ENCODE measurements around the gene CASS4. TPM values are rescaled to one million over a fixed set of nuclear protein-coding genes. Genes with fewer than 3 reads are reported as not detected.

CASS4 gene
- total and polyA plus RNA-seq, 2 donors (not counting 3 experiments of a cell fraction or from before 2014, with no cell fraction given) = not detected

DNA sequence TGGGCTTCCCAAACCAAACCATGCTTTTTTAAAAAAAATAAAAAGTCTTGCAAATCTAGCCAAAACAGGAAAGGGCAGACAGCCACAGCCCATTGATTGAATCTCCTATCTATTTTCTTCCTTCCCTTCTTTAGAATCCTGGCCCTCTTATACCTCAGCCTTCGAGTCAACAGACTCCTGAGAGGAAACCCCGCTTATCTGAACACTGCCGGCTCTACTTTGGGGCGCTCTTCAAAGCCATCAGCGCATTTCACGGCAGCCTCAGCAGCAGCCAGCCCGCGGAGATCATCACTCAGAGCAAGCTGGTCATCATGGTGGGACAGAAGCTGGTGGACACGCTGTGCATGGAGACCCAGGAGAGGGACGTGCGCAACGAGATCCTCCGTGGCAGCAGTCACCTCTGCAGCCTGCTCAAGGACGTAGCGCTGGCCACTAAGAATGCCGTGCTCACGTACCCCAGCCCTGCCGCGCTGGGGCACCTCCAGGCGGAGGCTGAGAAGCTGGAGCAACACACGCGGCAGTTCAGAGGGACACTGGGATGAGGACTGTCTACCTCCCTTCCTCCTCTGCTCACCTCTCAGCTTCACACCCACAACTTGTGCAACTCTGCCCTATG is 46.3 kb downstream of the CASS4 start:
- TF ChIP-seq FOS (IDR thresholded peaks at IDR 0.05; ENCODE audit: borderline replicate concordance, insufficient read depth, low read length) = no peak
- no peak for TF ChIP-seq EZH2 (IDR thresholded peaks at IDR 0.05; ENCODE audit: borderline replicate concordance, low read depth, low read length, severe bottlenecking)
- no peak for TF ChIP-seq GATA2 (IDR thresholded peaks at IDR 0.05; ENCODE audit: insufficient read depth, insufficient read length, low read depth, low read length)
- TF ChIP-seq, protein P1, sequence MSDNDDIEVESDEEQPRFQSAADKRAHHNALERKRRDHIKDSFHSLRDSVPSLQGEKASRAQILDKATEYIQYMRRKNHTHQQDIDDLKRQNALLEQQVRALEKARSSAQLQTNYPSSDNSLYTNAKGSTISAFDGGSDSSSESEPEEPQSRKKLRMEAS (IDR thresholded peaks at IDR 0.05; ENCODE audit: insufficient read depth, insufficient read length) = no peak
- no peak for TF ChIP-seq JUN (IDR thresholded peaks at IDR 0.05; ENCODE audit: borderline replicate concordance, insufficient read depth, insufficient read length, low read depth)
- no peak for TF ChIP-seq MYC (IDR thresholded peaks at IDR 0.05; ENCODE audit: low read depth, low read length)
- no peak for TF ChIP-seq POLR2AphosphoS5 (IDR thresholded peaks at IDR 0.05; ENCODE audit: insufficient read depth, low read depth, low read length)
- TF ChIP-seq, protein P2, sequence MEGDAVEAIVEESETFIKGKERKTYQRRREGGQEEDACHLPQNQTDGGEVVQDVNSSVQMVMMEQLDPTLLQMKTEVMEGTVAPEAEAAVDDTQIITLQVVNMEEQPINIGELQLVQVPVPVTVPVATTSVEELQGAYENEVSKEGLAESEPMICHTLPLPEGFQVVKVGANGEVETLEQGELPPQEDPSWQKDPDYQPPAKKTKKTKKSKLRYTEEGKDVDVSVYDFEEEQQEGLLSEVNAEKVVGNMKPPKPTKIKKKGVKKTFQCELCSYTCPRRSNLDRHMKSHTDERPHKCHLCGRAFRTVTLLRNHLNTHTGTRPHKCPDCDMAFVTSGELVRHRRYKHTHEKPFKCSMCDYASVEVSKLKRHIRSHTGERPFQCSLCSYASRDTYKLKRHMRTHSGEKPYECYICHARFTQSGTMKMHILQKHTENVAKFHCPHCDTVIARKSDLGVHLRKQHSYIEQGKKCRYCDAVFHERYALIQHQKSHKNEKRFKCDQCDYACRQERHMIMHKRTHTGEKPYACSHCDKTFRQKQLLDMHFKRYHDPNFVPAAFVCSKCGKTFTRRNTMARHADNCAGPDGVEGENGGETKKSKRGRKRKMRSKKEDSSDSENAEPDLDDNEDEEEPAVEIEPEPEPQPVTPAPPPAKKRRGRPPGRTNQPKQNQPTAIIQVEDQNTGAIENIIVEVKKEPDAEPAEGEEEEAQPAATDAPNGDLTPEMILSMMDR (IDR thresholded peaks at IDR 0.05; ENCODE audit: extremely low read depth in 1 of 2, insufficient read depth in 1 of 2, low read depth in 1 of 2, low read length in 2 of 2) = no peak
- TF ChIP-seq POLR2A (IDR thresholded peaks at IDR 0.05; ENCODE audit: low read depth, low read length) = no peak
- H3K4me3 ChIP-seq (replicated peaks in 1 of 3; ENCODE audit: insufficient read depth in 1 of 3, low read depth in 1 of 3, low read length in 3 of 3) = no peak overlapping the region
- intact Hi-C loops (cut with micrococcal nuclease) = no loop called here
- H3K4me1 ChIP-seq (ENCODE audit: control insufficient read depth, extremely low read depth, insufficient read depth, low read length) = no peaks in the 10 kb centered on the region
- H2AFZ ChIP-seq (ENCODE audit: low read depth, low read length) = no peak overlapping the region
- ChIA-PET CTCF (interaction anchor here (0.7 kb wide), 1 partner anchor 46 kb away, joined by 3 read pairs; the partner anchor contains the start of gene CASS4), POLR2A (no interaction called here)
- no peaks in the 10 kb centered on the region for H4K20me1 ChIP-seq (replicated peaks; ENCODE audit: control insufficient read depth, extremely low read depth, insufficient read depth, low read length)
- peaks cover 5 to 26% of the 10 kb centered on the region in 2 experiments for H3K27me3 ChIP-seq (ENCODE audit: control insufficient read depth in 2 of 2, insufficient read depth in 2 of 2, low read length in 2 of 2)
- no peaks in the 10 kb centered on the region for H3K9me3 ChIP-seq (replicated peaks; ENCODE audit: control insufficient read depth, insufficient read depth, low read length)
- FAIRE-seq (no peak), DNase-seq (ENCODE audit: low read depth, low spot score) (no peak)
- H3K4me2 ChIP-seq (ENCODE audit: insufficient read depth, low read length) = no peak overlapping the region
- H3K9me1 ChIP-seq (replicated peaks; ENCODE audit: control insufficient read depth, extremely low read depth, insufficient read depth, low read length) = no peaks in the 10 kb centered on the region
- no peaks in the 10 kb centered on the region for H3K36me3 ChIP-seq (ENCODE audit: control insufficient read depth in 2 of 2, extremely low read depth in 1 of 2, insufficient read depth in 2 of 2, low read length in 2 of 2)
- BruUV-seq (replicated peaks) = no TSS peak
- H3K9ac ChIP-seq (replicated peaks; ENCODE audit: extremely low read depth, insufficient read depth, low read length) = no peak overlapping the region
- H3K27ac ChIP-seq (ENCODE audit: insufficient read depth, low read depth, low read length) = no peak overlapping the region
- no peaks in the 10 kb centered on the region for H3K79me2 ChIP-seq (ENCODE audit: control insufficient read depth, insufficient read depth, low read length)
- dilution Hi-C loops (cut with MboI; ENCODE audit: extremely low pct_ligation_motif_present, low sequenced_read_pairs) = no loop called here
